Measurements from ENCODE around the gene NHEJ1.

NHEJ1 gene

GRCh38 chr2:219163156-219163555 lies 2.5 kb upstream of the NHEJ1 start:
- TF ChIP-seq, protein P1, sequence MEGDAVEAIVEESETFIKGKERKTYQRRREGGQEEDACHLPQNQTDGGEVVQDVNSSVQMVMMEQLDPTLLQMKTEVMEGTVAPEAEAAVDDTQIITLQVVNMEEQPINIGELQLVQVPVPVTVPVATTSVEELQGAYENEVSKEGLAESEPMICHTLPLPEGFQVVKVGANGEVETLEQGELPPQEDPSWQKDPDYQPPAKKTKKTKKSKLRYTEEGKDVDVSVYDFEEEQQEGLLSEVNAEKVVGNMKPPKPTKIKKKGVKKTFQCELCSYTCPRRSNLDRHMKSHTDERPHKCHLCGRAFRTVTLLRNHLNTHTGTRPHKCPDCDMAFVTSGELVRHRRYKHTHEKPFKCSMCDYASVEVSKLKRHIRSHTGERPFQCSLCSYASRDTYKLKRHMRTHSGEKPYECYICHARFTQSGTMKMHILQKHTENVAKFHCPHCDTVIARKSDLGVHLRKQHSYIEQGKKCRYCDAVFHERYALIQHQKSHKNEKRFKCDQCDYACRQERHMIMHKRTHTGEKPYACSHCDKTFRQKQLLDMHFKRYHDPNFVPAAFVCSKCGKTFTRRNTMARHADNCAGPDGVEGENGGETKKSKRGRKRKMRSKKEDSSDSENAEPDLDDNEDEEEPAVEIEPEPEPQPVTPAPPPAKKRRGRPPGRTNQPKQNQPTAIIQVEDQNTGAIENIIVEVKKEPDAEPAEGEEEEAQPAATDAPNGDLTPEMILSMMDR (IDR thresholded peaks at IDR 0.05; ENCODE audit: control insufficient read depth, insufficient read depth, low read depth, low read length, missing control alignments) = no peak
- no peak for DNase-seq (ENCODE audit: low read depth)

GRCh38 chr2:219161097-219161496 lies 482 bp upstream of the NHEJ1 start:
- TF ChIP-seq, protein P1 (IDR thresholded peaks at IDR 0.05; ENCODE audit: control insufficient read depth, insufficient read depth, low read depth, low read length, missing control alignments) = no peak
- H3K4me3 ChIP-seq (ENCODE audit: control insufficient read depth, low read depth, low read length) = peak overlapping the region; percentile 66
- DNase-seq (ENCODE audit: low read depth) = no peak

More at GRCh38 chr2:219163156-219163555, 2.5 kb upstream of the NHEJ1 start:
- H3K4me3 ChIP-seq (ENCODE audit: control insufficient read depth, low read depth, low read length) = no peak overlapping the region

- TF ChIP-seq, protein P1 (IDR thresholded peaks at IDR 0.05; ENCODE audit: control insufficient read depth, insufficient read depth, low read depth, low read length, missing control alignments) = no peak
- peak overlapping the region; percentile 66 for H3K4me3 ChIP-seq (ENCODE audit: control insufficient read depth, low read depth, low read length)
- no peak for DNase-seq (ENCODE audit: low read depth)
These were observed 837 bp downstream of the NHEJ1 start for GRCh38 chr2:219159771-219160185.

DNA sequence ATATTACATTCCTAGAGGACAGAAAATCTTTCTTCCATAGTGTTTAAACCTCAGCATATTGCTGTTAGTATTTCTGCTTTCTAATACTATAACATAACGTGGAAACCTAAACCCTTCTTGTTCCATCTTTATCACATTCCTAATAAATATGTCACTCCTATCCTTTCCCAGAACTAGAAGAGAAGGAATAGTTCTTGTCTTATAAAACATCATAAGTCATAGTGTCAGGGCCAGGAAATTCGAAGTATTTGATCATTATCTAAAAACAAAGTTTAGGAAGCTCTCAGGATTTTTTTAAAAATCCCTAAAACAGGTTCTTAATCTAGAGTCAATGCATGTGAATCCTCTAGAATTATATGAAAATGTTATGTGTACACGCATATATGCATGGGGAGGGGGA lies 2.0 kb downstream of the NHEJ1 start:
- TF ChIP-seq, protein P1 (IDR thresholded peaks at IDR 0.05; ENCODE audit: control insufficient read depth, insufficient read depth, low read depth, low read length, missing control alignments) = no peak
- DNase-seq (ENCODE audit: low read depth) = no peak
- no peak overlapping the region for H3K4me3 ChIP-seq (ENCODE audit: control insufficient read depth, low read depth, low read length)

DNA sequence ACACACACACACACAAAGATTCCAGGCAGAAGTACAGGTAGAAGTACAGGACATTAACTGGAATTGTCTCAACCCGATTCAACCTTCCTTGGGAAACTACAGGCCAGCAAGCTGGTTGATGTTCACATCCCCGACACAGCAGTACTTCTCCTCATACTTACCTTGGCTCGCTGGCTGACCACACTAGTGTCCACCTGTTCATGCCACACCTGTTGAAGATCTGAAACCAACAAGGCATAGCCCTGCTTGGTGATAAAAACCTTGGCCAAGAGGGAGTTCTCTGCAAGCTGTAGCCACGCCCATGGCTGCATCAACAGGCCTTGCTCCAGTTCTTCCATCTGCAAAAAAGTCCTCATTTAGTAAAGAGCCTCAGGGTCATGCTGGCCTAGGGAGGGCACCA lies 2.6 kb downstream of the NHEJ1 start:
- TF ChIP-seq, protein P1 (IDR thresholded peaks at IDR 0.05; ENCODE audit: control insufficient read depth, insufficient read depth, low read depth, low read length, missing control alignments) = no peak
- H3K4me3 ChIP-seq (ENCODE audit: control insufficient read depth, low read depth, low read length) = no peak overlapping the region
- DNase-seq (ENCODE audit: low read depth) = no peak

DNA sequence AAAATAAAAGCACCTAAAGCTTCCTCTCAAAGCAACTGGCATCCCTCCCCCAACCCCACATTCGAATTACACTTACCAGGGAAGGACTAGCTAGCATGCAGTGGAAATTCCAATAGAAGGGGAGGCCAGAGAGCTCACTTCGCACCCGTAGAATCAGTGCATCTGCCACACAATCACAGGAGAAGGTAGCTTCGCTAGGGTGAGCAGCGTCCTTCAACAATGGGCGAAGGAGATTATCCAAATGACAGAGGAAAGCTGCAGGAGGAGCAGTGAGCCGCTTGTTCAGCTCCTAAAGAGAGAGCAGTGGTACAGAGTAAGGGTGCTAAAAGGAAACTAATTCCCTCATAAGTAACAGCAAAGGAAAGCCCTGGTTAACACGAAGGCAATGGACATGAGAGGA lies 3.2 kb downstream of the NHEJ1 start:
- H3K4me3 ChIP-seq (ENCODE audit: control insufficient read depth, low read depth, low read length) = no peak overlapping the region
- TF ChIP-seq, protein P1 (IDR thresholded peaks at IDR 0.05; ENCODE audit: control insufficient read depth, insufficient read depth, low read depth, low read length, missing control alignments) = no peak
- no peak for DNase-seq (ENCODE audit: low read depth)
